Breast epithelium (tissue), 3 donors: ENCODE data around the gene HRH4.

ENCODE experiments used
- CTCF ChIP-seq, 3 donors: fragments of 450-650 bp; IDR thresholded peaks; one replicate each; pipeline ENCODE4 v1.5.1; 2016 to 2017; ENCODE audit warnings: antibody characterized with exemption in 3 of 3, mild to moderate bottlenecking in 3 of 3, moderate library complexity in 3 of 3
- POLR2A ChIP-seq: fragments of 450-650 bp; IDR thresholded peaks from one replicate; pipeline ENCODE4 v1.6.1; 2016; ENCODE audit warnings: antibody characterized with exemption, mild to moderate bottlenecking, moderate library complexity

GRCh38 chr18:24421831-24422230 is 38.6 kb upstream of the HRH4 start:
- no peak for TF ChIP-seq CTCF (IDR thresholded peaks at IDR 0.05)
- TF ChIP-seq POLR2A: no peak
